ENCODE measurements around the gene SMG7. TPM values are rescaled to one million over a fixed set of nuclear protein-coding genes. Genes with fewer than 3 reads are reported as not detected.

SMG7 gene
- total and polyA plus RNA-seq, 10 of the 15 experiments (the other 5 are each of a cell fraction or from before 2014, with no cell fraction given), result 9.5 to 65.4 (median 42.7) TPM

DNA sequence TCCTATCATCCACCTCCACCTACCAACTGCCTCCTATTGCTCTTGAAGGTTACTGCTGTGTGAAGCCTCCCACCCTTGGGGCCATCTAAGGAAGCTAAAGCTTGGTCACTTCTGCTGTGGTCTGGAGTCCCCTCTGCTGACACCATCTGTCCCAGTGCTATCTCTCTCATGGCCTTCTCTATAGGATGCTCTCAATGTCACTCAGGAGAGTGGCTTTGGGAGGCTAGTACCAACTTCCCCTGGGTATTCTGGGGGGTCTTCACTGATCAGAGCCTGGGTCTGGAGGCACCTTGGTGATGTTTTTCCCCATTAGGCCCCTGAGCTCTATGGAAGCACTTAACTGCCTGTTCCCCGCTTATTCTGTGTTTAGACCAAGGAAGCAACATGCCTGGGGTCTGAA lies 130.2 kb downstream of the SMG7 start:
- TF ChIP-seq ZBED1 (IDR thresholded peaks at IDR 0.05; ENCODE audit: borderline replicate concordance) (no peak), NFYB (IDR thresholded peaks at IDR 0.05; ENCODE audit: insufficient read depth, low read depth, low read length) (0 out of 2 replicates have a peak, but pooled peaks have one; percentile 12), ZSCAN29 (IDR thresholded peaks at IDR 0.05) (no peak), POLR2AphosphoS2 (IDR thresholded peaks at IDR 0.05; ENCODE audit: low read depth, low read length) (no peak)
- TF ChIP-seq, protein P1, sequence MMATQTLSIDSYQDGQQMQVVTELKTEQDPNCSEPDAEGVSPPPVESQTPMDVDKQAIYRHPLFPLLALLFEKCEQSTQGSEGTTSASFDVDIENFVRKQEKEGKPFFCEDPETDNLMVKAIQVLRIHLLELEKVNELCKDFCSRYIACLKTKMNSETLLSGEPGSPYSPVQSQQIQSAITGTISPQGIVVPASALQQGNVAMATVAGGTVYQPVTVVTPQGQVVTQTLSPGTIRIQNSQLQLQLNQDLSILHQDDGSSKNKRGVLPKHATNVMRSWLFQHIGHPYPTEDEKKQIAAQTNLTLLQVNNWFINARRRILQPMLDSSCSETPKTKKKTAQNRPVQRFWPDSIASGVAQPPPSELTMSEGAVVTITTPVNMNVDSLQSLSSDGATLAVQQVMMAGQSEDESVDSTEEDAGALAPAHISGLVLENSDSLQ (IDR thresholded peaks at IDR 0.05), result peak; percentile 82
- TF ChIP-seq, protein P2, sequence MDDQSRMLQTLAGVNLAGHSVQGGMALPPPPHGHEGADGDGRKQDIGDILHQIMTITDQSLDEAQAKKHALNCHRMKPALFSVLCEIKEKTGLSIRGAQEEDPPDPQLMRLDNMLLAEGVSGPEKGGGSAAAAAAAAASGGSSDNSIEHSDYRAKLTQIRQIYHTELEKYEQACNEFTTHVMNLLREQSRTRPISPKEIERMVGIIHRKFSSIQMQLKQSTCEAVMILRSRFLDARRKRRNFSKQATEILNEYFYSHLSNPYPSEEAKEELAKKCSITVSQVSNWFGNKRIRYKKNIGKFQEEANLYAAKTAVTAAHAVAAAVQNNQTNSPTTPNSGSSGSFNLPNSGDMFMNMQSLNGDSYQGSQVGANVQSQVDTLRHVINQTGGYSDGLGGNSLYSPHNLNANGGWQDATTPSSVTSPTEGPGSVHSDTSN (IDR thresholded peaks at IDR 0.05; ENCODE audit: insufficient replicate concordance, low read depth, low read length), result peak; percentile 60
- ChIA-PET POLR2A (interaction anchor here (1.1 to 9.4 kb wide), 2 partner anchors 10 to 49 kb away, joined by 3 to 199 read pairs; partner anchors contain the start of gene NCF2), SMC1A (ENCODE audit: uncharacterized antibody, unreplicated experiment) (interaction anchor here (0.9 to 12.6 kb wide), 6 partner anchors 12 to 56 kb away, joined by 3 to 363 read pairs (median 4); partner anchors contain the start of gene NCF2), CTCF (interaction anchor here (0.8 to 9.8 kb wide), 4 partner anchors 12 to 124 kb away, joined by 3 to 152 read pairs (median 4); partner anchors contain the start of gene NCF2), RAD21 (ENCODE audit: unreplicated experiment) (interaction anchor here (0.6 to 8.5 kb wide), 5 partner anchors 12 to 296 kb away, joined by 3 to 188 read pairs (median 3); partner anchors contain the start of gene NCF2)
- intact Hi-C loops (cut with micrococcal nuclease; ENCODE audit: unreplicated experiment), result loop anchor here (5.0 kb wide), 1 partner anchor 240 kb away; no protein-coding TSS in a partner anchor
- Histone ChIP-seq H3K9ac (ENCODE audit: control insufficient read depth, insufficient read depth, low read length) (no peak overlapping the region), H3K36me3 (ENCODE audit: control insufficient read depth in 2 of 2, insufficient read depth in 2 of 2, low read length in 1 of 2) (no peaks in the 10 kb centered on the region), H3K4me2 (ENCODE audit: control insufficient read depth, insufficient read depth) (no peak overlapping the region), H3K9me3 (replicated peaks; ENCODE audit: control insufficient read depth, insufficient read depth, low read length) (no peaks in the 10 kb centered on the region; the same call in 1 of the 3 replicates), H4K20me1 (ENCODE audit: control insufficient read depth, insufficient read depth) (no peaks in the 10 kb centered on the region), H3K4me1 (ENCODE audit: control insufficient read depth, insufficient read depth, low read length) (peaks cover 58% of the 10 kb centered on the region), H2AFZ (ENCODE audit: control insufficient read depth, low read depth, low read length) (no peak overlapping the region), H3K79me2 (ENCODE audit: control insufficient read depth, insufficient read depth, low read length) (no peaks in the 10 kb centered on the region), H3K27me3 (replicated peaks in 1 of 2; ENCODE audit: control insufficient read depth in 2 of 2, insufficient read depth in 2 of 2, low read length in 1 of 2) (no peaks in the 10 kb centered on the region), H3K27ac (ENCODE audit: control insufficient read depth, insufficient read depth) (no peak overlapping the region), H3K4me3 (no peak overlapping the region)
- FAIRE-seq (no peak), DNase-seq (ENCODE audit: low read depth, low spot score) (no peak), ATAC-seq (peak; percentile 5)
- in situ Hi-C loops (cut with MboI), result no loop called here
- BruUV-seq (replicated peaks), result no TSS peak
- 94% methylated on average over 1 of the region's 1 CpG for WGBS (ENCODE audit: insufficient coverage, insufficient replicate concordance, low lambda C conversion rate, missing lambda C conversion rate)

Other genes with a start within 250 kb of the SMG7 start
- gene NMNAT2, start 54.1 kb upstream of the SMG7 start, total RNA-seq (2014; rRNA removed), result 0.05 and 0.23 TPM in 2 replicates
- gene NMNAT2, start 54.1 kb upstream of the SMG7 start, total RNA-seq (2014; rRNA removed; fragmentation: Illumina TruSeq; extraction: Trizol), result 0.18 and 0.58 TPM in 2 replicates
- 0.45 and 0.69 TPM in 2 replicates for gene NMNAT2, start 54.1 kb upstream of the SMG7 start, total RNA-seq (2021)
- 0.36 and 0.76 TPM in 2 replicates for gene NMNAT2, start 54.1 kb upstream of the SMG7 start, polyA plus RNA-seq (2011; rRNA removed)
- 0.62 and 1.00 TPM in 2 replicates for gene NMNAT2, start 54.1 kb upstream of the SMG7 start, polyA plus RNA-seq (2014; fragmentation: Illumina TruSeq; extraction: Trizol)
- gene NMNAT2, start 54.1 kb upstream of the SMG7 start, polyA plus RNA-seq (2014; fragmentation: Nextera tagmentation; extraction: Ambion mirVana), result under 1 TPM; 0.02 to 0.09 TPM
- 0.12 and 1.4 TPM in 2 replicates for gene NMNAT2, start 54.1 kb upstream of the SMG7 start, polyA plus RNA-seq (2014; rRNA removed)
- 1 to 10 TPM; 1.4 to 2.0 TPM for gene NMNAT2, start 54.1 kb upstream of the SMG7 start, polyA plus RNA-seq (2016; fragmentation: Nextera tagmentation; extraction: Ambion mirVana)
- gene NCF2, start 118.0 kb downstream of the SMG7 start, total RNA-seq (2014; rRNA removed), result 85.5 and 99.5 TPM in 2 replicates
- 95.7 and 98.4 TPM in 2 replicates for gene NCF2, start 118.0 kb downstream of the SMG7 start, total RNA-seq (2014; rRNA removed; fragmentation: Illumina TruSeq; extraction: Trizol)
- gene NCF2, start 118.0 kb downstream of the SMG7 start, total RNA-seq (2021), result 68.8 and 71.1 TPM in 2 replicates
- gene NCF2, start 118.0 kb downstream of the SMG7 start, polyA plus RNA-seq (2011; rRNA removed), result 256 and 273 TPM in 2 replicates
- 96.9 and 98.4 TPM in 2 replicates for gene NCF2, start 118.0 kb downstream of the SMG7 start, polyA plus RNA-seq (2014; fragmentation: Illumina TruSeq; extraction: Trizol)
- gene NCF2, start 118.0 kb downstream of the SMG7 start, polyA plus RNA-seq (2014; fragmentation: Nextera tagmentation; extraction: Ambion mirVana), result 10 to 100 TPM; 31.4 to 61.2 TPM
- gene NCF2, start 118.0 kb downstream of the SMG7 start, polyA plus RNA-seq (2014; rRNA removed), result 82.0 and 91.3 TPM in 2 replicates
- gene NCF2, start 118.0 kb downstream of the SMG7 start, polyA plus RNA-seq (2016; fragmentation: Nextera tagmentation; extraction: Ambion mirVana), result 10 to 100 TPM; 43.4 to 49.1 TPM
- 306 and 348 TPM in 2 replicates for gene ARPC5, start 163.3 kb downstream of the SMG7 start, total RNA-seq (2014; rRNA removed)
- 313 and 325 TPM in 2 replicates for gene ARPC5, start 163.3 kb downstream of the SMG7 start, total RNA-seq (2014; rRNA removed; fragmentation: Illumina TruSeq; extraction: Trizol)
- 281 and 291 TPM in 2 replicates for gene ARPC5, start 163.3 kb downstream of the SMG7 start, total RNA-seq (2021)
- gene ARPC5, start 163.3 kb downstream of the SMG7 start, polyA plus RNA-seq (2011; rRNA removed), result 469 and 611 TPM in 2 replicates
- 296 and 313 TPM in 2 replicates for gene ARPC5, start 163.3 kb downstream of the SMG7 start, polyA plus RNA-seq (2014; fragmentation: Illumina TruSeq; extraction: Trizol)
- 100 to 1,000 TPM; 246 to 274 TPM for gene ARPC5, start 163.3 kb downstream of the SMG7 start, polyA plus RNA-seq (2014; fragmentation: Nextera tagmentation; extraction: Ambion mirVana)
- gene ARPC5, start 163.3 kb downstream of the SMG7 start, polyA plus RNA-seq (2014; rRNA removed), result 238 and 284 TPM in 2 replicates
- gene ARPC5, start 163.3 kb downstream of the SMG7 start, polyA plus RNA-seq (2016; fragmentation: Nextera tagmentation; extraction: Ambion mirVana), result 100 to 1,000 TPM; 752 to 784 TPM
- 0.06 TPM in 1 of 2 replicates, not detected in the other for gene APOBEC4, start 180.8 kb downstream of the SMG7 start, total RNA-seq (2014; rRNA removed)
- gene APOBEC4, start 180.8 kb downstream of the SMG7 start, total RNA-seq (2014; rRNA removed; fragmentation: Illumina TruSeq; extraction: Trizol), result not detected in 2 replicates
- gene APOBEC4, start 180.8 kb downstream of the SMG7 start, total RNA-seq (2021), result not detected in 2 replicates
- 0.03 and 0.07 TPM in 2 replicates for gene APOBEC4, start 180.8 kb downstream of the SMG7 start, polyA plus RNA-seq (2011; rRNA removed)
- gene APOBEC4, start 180.8 kb downstream of the SMG7 start, polyA plus RNA-seq (2014; fragmentation: Illumina TruSeq; extraction: Trizol), result 0.04 and 0.13 TPM in 2 replicates
- under 1 TPM in 1 of 2 experiments, not detected in 1; 0.05 TPM for gene APOBEC4, start 180.8 kb downstream of the SMG7 start, polyA plus RNA-seq (2014; fragmentation: Nextera tagmentation; extraction: Ambion mirVana)
- not detected in 2 replicates for gene APOBEC4, start 180.8 kb downstream of the SMG7 start, polyA plus RNA-seq (2014; rRNA removed)
- gene APOBEC4, start 180.8 kb downstream of the SMG7 start, polyA plus RNA-seq (2016; fragmentation: Nextera tagmentation; extraction: Ambion mirVana), result under 1 TPM in 1 of 2 experiments, not detected in 1; 0.25 TPM

Data from GM12878 (cell line).